Progenitor cell of endocrine pancreas (in vitro differentiated cells): ENCODE measurements around the gene CCDC117. TPM values are rescaled to one million over a fixed set of nuclear protein-coding genes. Genes with fewer than 3 reads are reported as not detected.

ENCODE experiments used
- DNase-seq: peaks from one replicate; pipeline ENCODE4 v3.0.0; 2021; ENCODE audit warnings: low spot score; ENCODE audit not compliant: unreplicated experiment
- H3K27ac Mint-ChIP-seq: 2 replicates; pipeline ENCODE4 v1.8.0; 2021; ENCODE audit warnings: mild to moderate bottlenecking, moderate library complexity, mixed read lengths
- H3K27me3 Mint-ChIP-seq: 2 replicates; pipeline ENCODE4 v1.8.0; 2021; ENCODE audit warnings: mixed read lengths
- H3K36me3 Mint-ChIP-seq: 2 replicates; pipeline ENCODE4 v1.8.0; 2022; ENCODE audit warnings: mixed read lengths; ENCODE audit not compliant: insufficient read depth
- H3K4me1 Mint-ChIP-seq: 2 replicates; pipeline ENCODE4 v1.8.0; 2021; ENCODE audit warnings: low read depth, mixed read lengths
- H3K4me3 Mint-ChIP-seq: 2 replicates; pipeline ENCODE4 v1.8.0; 2021; ENCODE audit warnings: low read depth, mild to moderate bottlenecking, moderate library complexity, mixed read lengths
- H3K9me3 Mint-ChIP-seq: 2 replicates; pipeline ENCODE4 v1.8.0; 2021; ENCODE audit warnings: low read depth, mixed read lengths
- CTCF ChIP-seq: fragments of 200-600 bp; sonication (generic); IDR thresholded peaks from one replicate; pipeline ENCODE4 v1.5.0; 2021; ENCODE audit warnings: antibody characterized with exemption, mild to moderate bottlenecking; ENCODE audit not compliant: unreplicated experiment
- total RNA-seq: library from RNA; stranded (reverse); gene quantifications from 2 replicates; pipeline ENCODE4 v1.2.1, GENCODE V29; 2021

The CCDC117 gene
- total RNA-seq, 1 donor from 2014 or later = 39.9 TPM

- no peak for TF ChIP-seq CTCF
- Mint-ChIP-seq H3K27me3 (no peaks in the 10 kb centered on the region), H3K36me3 (no peaks in the 10 kb centered on the region), H3K4me3 (no peak overlapping the region), H3K4me1 (peaks cover 28% of the 10 kb centered on the region), H3K27ac (no peak overlapping the region), H3K9me3 (no peaks in the 10 kb centered on the region)
- no peak for DNase-seq
These were observed 54.4 kb downstream of the CCDC117 start for GRCh38 chr22:28826921-28827320.

GRCh38 chr22:28829358-28830181 lies 57.1 kb downstream of the CCDC117 start:
- H3K4me3 Mint-ChIP-seq = no peak overlapping the region
- no peaks in the 10 kb centered on the region for H3K9me3 Mint-ChIP-seq
- no peaks in the 10 kb centered on the region for H3K27me3 Mint-ChIP-seq
- no peaks in the 10 kb centered on the region for H3K36me3 Mint-ChIP-seq
- peak; percentile 62 for DNase-seq
- peak; percentile 98 for TF ChIP-seq CTCF
- no peak overlapping the region for H3K27ac Mint-ChIP-seq
- H3K4me1 Mint-ChIP-seq = peaks cover 11% of the 10 kb centered on the region

- peaks cover 2% of the 10 kb centered on the region for H3K27me3 Mint-ChIP-seq
- H3K4me1 Mint-ChIP-seq = peaks cover 8% of the 10 kb centered on the region
- no peak overlapping the region for H3K27ac Mint-ChIP-seq
- H3K9me3 Mint-ChIP-seq = no peaks in the 10 kb centered on the region
- H3K4me3 Mint-ChIP-seq = no peak overlapping the region
- DNase-seq = no peak
- TF ChIP-seq CTCF = no peak
- H3K36me3 Mint-ChIP-seq = no peaks in the 10 kb centered on the region
These were observed 57.9 kb downstream of the CCDC117 start for GRCh38 chr22:28830441-28830840.

GRCh38 chr22:28831140-28832072 lies 58.9 kb downstream of the CCDC117 start:
- Mint-ChIP-seq H3K27me3 (peaks cover 2% of the 10 kb centered on the region), H3K9me3 (no peaks in the 10 kb centered on the region), H3K4me1 (peaks cover 8% of the 10 kb centered on the region), H3K36me3 (no peaks in the 10 kb centered on the region), H3K27ac (no peak overlapping the region), H3K4me3 (no peak overlapping the region)
- no peak for TF ChIP-seq CTCF
- no peak for DNase-seq

- Mint-ChIP-seq H3K9me3 (no peaks in the 10 kb centered on the region), H3K36me3 (no peaks in the 10 kb centered on the region), H3K4me1 (peaks cover 8% of the 10 kb centered on the region), H3K4me3 (no peak overlapping the region), H3K27ac (no peak overlapping the region), H3K27me3 (peaks cover 2% of the 10 kb centered on the region)
- no peak for DNase-seq
- no peak for TF ChIP-seq CTCF
These were observed 60.2 kb downstream of the CCDC117 start for GRCh38 chr22:28832731-28833130.
